RPMI8226 (cell line): Measurements from ENCODE around the gene CD109.
"Not testable (repeated sequence)": the region's sequence is repeated elsewhere in the genome, so short reads cannot be mapped to it uniquely, and the experiment has no call there.

ENCODE experiments used
- DNase-seq: peaks from one replicate; pipeline ENCODE4 v3.0.0-alpha.2; 2015

Gene CD109

DNA sequence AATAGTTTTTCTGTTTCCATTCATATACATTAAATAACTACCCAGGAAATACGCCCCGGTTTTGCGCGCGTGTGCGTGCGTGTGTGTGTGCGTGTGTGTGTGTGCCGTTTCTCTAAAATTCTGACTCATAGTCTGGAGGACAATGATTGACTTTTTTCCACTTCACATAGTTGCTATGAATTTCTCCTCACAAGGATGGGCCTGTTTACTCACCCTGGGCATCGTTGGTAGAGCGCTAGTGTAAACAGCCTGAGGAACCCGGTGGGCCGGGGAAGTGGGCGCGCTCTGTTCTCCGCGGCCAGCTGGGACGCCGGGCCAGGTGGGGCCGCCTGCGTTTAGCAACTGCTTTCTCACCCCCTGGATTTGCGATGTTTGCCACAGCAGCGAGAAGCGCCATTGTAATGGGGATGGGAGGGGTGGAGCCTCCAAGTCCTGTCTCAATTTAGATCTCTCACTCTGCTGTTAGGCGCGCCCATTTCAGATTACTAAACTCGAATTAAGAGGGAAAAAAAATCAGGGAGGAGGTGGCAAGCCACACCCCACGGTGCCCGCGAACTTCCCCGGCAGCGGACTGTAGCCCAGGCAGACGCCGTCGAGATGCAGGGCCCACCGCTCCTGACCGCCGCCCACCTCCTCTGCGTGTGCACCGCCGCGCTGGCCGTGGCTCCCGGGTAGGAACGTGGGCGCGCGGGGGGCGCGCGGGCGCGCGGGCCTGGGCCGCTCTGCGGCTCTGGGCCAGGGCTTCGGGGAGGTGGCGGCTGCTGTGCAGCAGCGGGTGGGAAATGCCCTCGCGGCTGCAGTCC, at the start of gene CD109:
Gene CD109 (plus strand): TSS at position 585 of the 803 bp plus-strand sequence. CDS start 13 bp downstream, at position 598.
- peak; percentile 89 for DNase-seq

DNA sequence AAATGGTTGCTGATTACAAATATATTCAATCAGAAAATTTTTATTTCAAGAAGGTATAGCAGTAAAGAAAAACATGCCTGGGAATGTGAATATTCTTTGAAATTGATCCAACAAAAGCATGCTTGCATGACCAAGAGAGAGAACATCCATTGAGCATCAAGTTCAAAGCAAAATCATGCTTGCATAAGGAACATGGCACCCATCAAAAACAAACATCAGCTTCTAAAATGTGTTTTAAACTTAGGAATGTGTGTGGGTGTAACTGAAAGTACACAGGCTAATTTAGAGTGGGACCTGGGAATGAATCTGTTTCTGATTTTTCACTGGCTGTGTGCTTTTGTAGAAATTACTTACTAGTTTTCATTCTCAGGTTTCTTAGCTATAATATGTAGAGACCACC, 47.8 kb upstream of the CD109 start:
- DNase-seq: no peak

DNA sequence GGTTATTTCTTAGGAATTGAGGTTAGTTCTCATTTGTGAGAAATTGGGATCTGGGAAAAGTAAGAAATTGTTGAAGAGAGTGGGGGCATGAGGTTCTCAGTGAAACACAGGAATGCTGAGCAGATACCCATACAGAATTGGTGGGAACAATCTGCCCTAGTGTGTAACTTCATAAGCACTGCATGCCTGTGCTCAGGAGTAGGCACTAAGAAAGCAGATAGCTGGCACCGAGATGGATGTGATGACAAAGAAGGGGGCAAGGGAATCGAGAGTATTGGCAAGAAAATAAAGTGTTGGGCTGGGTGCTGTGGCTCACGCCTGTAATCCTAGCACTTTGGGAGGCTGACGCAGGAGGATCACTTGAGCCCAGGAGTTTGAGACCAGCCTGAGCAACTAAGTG, 46.2 kb upstream of the CD109 start:
- no peak for DNase-seq

DNA sequence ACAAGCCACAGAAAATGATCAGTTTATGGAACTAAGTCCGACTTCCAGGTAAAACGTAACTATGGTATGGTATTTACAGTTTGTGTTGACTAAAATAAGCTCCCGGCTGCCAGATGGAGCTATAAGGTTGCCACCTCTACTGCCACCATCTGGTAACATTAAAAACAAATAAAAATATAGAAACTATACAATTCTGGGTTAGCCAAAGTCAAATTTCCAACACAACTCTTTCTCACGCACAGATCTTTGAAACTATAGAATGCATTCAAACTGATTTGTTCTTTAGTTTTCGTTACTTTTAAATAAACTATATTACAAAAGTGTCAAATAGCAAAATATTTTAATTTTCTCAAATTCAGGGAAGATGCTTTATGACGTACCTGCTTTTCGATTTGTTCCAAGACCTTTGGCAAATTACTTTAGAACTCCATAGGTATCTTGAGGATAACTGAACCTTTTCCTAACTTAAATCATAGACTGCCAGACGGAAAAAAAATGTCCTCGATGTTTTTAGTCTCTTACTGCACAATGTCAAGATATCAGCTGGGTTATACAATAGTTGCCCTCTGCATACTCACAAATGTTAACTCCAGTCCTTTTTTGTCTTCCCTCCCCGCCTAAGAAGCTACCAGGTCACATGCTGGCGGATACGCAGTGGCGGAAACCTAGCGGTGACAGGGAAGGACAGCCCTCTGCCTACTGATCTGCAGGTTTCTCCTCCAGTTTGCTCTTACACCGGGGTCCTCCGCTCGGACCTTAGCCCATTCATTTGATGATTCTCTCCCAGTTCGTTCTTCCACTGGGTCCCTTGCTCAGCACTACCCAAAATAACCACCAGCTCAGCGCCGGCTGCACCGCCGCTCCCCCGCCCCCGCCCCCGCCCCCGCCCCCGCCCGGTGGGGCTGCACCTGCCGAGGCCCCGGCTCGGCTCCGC, 43.1 kb upstream of the CD109 start:
- DNase-seq: peak; percentile 94

DNA sequence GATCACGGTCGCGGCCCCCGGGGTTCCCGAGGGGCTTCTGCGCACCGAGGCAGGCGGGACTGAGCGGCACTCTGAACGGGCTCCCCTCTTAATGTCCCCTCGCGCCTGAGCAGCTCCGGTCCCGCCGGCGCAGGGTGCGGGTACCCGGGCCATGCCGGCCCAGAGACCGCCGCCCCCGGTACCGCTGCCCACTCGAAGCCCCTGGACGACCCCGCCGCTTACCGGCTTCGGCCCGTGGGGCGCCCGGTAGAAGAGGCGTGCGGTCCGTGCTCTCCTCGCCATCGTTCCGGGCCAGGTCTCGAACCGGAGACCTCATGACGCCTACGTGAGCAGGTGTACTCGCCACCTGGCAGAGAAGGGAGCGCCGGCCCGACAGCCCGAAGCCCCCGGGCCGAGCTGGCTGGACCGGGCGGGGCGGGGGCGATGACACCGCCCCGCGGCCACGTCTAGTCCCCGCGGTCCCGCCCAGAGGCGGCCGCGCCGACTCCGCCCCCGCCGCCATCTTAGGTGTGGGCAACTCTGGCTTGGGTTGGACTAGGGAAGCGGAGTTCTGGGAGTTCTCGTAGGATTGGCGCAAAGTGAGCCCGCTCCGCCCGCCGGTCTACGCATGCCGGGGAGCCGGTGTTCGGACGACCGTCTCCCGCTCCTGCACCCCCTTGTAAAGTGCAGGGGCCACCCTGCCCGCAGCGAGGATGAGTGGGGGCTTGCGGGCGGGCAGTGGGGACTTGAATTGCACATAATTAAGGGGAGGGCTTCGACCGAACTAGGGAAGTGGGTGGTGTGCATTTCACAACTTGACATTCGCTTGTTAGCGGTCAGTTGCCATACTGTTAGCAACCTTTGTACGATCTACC, 42.2 kb upstream of the CD109 start, which contains the start of gene SLC17A5:
Gene SLC17A5 (minus strand): TSS at position 422 of the 854 bp plus-strand sequence. CDS start 106 bp downstream, at position 316.
- DNase-seq: peak; percentile 100

- DNase-seq: no peak
Observed at GRCh38 chr6:73655341-73655917, 40.6 kb upstream of the CD109 start.

- no peak for DNase-seq
Observed at GRCh38 chr6:73656531-73657145, 39.4 kb upstream of the CD109 start.

DNA sequence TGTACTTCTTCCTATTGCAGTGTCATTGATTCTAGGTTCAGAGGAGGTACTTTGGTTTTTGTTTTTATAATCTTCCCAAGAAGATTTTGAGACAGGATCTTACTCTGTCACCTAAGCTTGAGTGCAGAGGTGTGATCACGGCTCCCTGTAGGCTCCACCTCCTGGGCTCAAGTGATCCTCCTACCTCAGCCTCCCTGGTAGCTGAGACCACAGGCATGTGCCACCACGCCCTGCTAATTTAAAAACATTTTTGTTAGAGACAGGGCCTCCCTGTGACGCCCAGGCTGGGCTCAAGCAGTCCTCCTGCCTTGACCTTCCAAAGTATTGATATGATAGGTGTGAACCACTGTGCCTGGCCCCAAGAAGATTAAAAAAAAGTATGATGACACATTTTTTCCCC, 38.8 kb upstream of the CD109 start:
- no peak for DNase-seq

DNA sequence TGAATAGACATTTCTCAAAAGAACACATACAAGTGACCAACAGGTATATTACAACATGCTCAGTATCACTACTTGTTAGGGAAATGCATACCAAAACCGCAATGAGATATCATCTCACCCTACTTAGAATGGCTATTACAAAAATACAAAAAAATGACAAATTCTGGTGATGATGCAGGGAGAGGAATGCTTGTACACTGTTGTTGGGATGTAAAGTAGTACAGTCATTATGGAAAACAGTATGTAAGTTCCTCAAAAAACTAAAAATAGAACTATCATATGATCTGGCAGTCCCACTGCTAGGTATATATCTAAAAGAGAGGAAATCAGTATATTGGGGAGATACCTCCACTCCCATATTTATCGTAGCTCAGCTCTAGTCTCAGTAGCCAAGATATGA, 31.3 kb upstream of the CD109 start:
- no peak for DNase-seq

- peak; percentile 32 for DNase-seq
Observed at GRCh38 chr6:73665686-73666319, 30.2 kb upstream of the CD109 start.

- DNase-seq: no peak
Observed at GRCh38 chr6:73666393-73666792, 29.6 kb upstream of the CD109 start.

- DNase-seq: no peak
Observed at GRCh38 chr6:73667798-73668197, 28.2 kb upstream of the CD109 start.

GRCh38 chr6:73669005-73669404, 27.0 kb upstream of the CD109 start:
- DNase-seq: no peak

- DNase-seq: no peak
Observed at GRCh38 chr6:73671911-73672685, 23.9 kb upstream of the CD109 start.

- peak; percentile 94 for DNase-seq
Observed at GRCh38 chr6:73675466-73676098, 20.4 kb upstream of the CD109 start.

GRCh38 chr6:73679009-73679408, 17.0 kb upstream of the CD109 start:
- peak; percentile 85 for DNase-seq

- not testable (repeated sequence) for DNase-seq
Observed at GRCh38 chr6:73679846-73680245, 16.2 kb upstream of the CD109 start.

DNA sequence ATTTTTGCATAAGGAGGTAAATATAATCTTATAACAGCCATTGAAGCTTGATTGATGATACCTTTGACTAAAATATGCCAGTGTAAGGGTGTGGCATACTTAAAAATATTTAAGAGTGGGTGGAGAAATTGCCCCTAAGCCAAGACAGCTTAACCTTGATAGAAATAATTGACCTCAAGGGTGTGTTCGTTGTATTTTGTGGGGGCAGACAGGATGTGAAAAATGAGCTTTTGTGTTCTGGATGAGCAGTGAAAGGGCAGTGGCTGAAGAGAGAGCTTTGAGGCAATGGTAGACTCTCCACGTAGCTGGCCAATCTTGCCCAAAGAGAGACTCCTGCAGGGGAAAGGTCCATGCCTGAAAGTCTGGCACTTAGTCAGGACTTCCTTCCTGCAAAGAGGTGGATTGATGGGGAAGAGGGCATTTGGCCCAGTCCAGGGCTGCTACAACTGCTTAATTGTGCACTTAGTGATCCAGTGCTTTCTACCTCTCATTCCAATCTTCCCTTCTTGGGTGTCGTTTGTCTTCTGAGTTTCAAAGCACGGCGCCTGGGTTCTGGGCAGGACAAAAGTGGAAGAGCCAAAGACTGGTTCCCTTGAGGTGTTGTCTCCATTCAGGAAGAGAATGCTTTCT, 15.6 kb upstream of the CD109 start:
- DNase-seq: no peak

DNA sequence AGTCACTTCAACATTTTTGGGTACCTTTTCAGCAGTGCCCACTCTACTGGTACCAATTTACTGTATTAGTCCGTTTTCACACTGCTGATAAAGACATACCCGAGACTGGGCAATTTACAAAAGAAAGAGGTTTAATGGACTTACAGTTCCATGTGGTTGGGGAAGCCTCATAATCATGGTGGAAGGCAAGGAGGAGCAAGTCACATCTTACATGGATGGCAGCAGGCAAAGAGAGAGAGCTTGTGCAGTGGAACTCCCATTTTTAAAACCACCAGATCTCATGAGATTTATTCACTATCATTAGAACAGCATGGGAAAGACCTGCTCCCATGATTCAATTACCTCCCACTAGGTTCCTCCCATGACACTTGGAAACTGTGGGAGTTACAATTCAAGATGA, 12.4 kb upstream of the CD109 start:
- DNase-seq: not testable (repeated sequence)

GRCh38 chr6:73688351-73688750, 7.7 kb upstream of the CD109 start:
- no peak for DNase-seq
